Activated CD4-positive, alpha-beta T cell treated with anti-CD3 and anti-CD28 coated beads, Interleukin-2, amount 50 U/mL, for 1 hour (primary cell): ENCODE data around the gene IMPDH2.
A peak's percentile ranks its signal among the peaks of the same experiment; 100 is the strongest.
"Not testable (repeated sequence)": the region's sequence is repeated elsewhere in the genome, so short reads cannot be mapped to it uniquely, and the experiment has no call there.

Source experiments
- DNase-seq: peaks from one replicate; pipeline ENCODE4 v3.0.0-alpha.2; 2020

The IMPDH2 gene

DNA sequence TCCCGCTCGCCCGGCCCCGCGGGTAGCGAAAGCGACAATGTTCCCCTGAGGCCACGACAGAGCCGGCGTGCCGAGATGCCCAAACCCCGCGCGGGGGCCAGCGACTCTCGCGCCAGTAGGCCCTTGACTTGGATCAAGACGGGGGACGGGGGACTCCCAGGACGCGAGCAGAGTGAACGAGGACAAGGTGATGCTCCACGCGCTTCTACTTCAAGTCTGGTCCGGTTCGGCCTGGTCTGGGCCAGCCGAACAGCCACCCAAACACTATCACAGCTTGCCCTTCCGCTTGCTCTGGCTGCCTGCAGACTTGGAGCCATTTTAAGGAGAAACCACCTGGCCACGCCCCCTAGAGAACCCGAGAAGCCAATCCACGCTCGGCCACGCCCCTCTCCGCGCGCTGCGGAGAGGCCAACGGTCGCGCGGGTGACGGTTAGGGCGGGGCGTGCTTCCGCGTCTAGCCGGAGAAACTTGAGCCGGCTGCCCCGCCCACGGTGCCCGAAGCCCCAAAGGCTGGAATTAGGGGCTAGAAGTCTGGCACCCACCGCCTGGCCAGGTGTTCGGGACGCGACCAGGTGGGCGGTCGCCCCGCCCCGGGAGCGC is 7.9 kb downstream of the IMPDH2 start:
- peak; percentile 99 for DNase-seq

DNA sequence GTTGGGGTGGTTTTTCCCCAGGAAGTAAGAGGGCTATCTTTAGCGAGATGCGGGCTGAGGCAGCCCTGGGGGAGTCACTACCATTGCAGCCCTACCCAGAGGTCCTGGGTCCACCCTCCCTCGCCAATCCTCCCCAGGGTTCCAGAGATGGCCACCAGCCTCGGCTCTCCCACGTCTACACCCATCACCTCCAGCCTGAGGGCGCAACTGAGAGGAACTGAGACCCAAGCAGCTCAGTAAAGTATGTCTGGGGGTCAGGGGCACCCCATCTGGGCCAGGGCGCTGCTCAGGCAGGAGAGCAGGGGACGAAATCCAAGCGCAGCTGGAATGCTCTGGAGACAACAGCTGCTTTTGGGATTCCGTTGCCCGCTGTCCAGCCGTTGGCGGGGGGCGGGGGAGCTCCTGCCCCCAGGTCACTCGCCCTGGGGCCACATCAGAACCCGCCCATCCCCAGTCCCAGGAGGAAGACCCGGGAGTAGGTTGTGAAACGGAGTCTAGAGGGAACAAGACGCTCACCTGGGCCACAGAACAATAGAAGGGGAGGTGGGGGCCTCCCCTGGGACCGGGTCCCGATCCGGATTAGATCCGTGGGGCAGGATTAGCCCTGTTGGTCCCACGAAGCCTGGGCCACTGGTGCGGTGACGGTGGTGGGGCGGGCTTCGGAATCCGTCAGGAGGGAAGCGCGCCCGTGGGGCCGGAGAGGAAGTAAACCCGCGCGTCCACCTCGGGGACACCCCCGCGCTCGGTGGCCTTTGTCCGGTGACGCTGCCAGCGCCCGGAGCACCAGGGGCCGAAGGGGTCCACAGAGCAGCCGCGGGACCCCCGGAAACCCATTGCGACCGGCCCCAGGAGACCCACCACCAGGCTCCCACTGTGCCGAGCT is 8.6 kb downstream of the IMPDH2 start:
- no peak for DNase-seq

GRCh38 chr3:49019941-49020329 is 9.3 kb downstream of the IMPDH2 start:
- DNase-seq, result no peak

- DNase-seq, result no peak
These were observed 10.5 kb downstream of the IMPDH2 start for GRCh38 chr3:49018707-49019006.

GRCh38 chr3:49017971-49018706 is 11.1 kb downstream of the IMPDH2 start, which contains the start of gene DALRD3:
Gene DALRD3 (minus strand): TSS chr3:49018580. CDS start chr3:49018564, 16 bp downstream.
- peak; percentile 52 for DNase-seq

DNA sequence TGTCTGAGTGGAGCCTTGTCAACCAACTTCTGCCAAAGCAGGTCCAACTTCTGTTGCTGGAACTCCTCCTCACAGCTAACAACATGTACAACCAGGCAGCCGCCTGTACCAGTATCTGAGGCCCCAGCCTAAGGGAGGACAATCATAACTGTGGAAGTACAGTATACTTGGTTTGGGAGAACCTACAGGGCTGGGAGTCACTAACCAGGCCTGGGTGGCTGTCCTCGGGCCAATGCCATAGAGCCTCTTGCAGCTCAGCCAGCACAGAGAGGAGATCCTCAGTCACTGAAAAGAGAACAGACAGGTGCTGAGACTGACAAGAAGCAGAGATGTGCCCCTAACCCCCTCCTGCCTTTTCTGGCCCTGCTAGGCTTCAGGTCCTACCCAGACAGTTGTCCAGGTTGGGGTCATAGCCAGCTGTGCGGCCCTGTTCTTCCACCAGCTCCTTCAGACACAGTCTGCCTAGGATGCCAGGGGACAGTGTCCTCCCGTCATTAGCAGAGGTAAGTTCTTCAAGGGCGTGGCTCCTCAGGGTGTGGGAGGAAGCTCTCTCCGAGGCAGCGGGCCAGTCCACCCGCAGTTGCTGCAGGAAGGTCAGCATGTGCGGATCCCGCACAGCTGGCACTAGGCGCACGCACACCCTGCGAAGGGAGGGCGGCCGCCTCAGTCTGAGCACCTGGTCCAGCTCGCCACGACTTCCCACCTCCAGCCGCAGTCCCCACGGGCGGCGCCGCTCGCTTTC is 11.8 kb downstream of the IMPDH2 start:
- no peak for DNase-seq

DNA sequence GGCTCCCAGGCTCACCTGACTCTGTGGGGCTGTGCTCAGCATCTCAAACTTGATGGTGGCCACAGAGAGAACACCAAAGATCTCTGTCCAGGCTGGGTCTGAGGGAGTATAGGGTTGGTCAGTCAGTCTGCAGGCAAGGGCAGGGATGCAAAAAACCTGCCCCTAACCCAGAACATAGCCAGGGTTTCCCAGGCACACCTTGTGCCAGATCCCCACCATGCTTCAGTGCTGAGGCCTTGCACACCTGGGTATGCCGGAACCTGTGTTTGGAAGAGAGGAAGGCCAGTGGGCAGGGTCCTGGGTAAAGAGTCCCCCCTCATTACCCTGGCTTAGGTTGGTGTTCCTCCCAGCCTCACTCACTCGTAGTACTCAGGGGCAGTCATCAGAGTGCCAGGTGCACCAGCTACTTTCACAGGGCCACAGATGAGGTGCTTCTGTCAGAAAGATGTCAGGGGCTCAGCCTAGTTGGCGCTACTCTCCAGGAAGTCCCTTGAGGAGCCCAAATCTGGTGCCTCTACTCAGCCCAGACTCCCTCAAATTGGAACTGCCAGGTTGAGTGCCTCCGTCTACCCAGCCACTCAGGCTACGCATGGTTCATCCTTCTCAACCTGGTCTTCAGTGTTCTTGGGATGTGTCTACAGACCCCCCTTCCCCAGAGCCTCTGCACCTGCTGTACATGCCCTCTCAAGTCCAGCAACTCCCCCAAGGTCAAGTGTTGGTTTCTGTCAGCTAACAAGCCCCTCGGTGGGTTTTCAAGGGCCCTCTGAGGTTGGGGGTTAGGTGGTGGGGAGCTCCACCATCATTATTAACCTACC is 12.6 kb downstream of the IMPDH2 start:
- no peak for DNase-seq

DNA sequence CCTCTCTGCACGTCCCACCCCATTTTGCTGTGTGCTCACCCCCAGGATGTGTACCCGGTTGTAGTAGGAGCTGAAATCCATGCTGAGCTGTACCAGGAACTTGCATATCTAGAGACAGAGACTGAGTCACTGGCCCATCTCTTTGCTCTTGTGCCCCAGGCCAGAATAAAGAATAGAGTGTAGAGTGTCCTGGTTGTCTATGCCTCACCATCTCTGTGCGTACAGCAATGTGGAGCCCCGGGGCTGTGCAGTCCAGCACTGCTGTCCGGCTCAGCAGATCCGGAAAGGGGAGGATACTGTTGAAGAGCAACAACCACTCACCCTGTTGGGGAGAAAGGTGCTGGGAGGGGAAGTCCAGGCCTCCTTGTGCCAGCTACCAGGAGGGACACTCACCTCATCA is 13.4 kb downstream of the IMPDH2 start:
- no peak for DNase-seq

DNA sequence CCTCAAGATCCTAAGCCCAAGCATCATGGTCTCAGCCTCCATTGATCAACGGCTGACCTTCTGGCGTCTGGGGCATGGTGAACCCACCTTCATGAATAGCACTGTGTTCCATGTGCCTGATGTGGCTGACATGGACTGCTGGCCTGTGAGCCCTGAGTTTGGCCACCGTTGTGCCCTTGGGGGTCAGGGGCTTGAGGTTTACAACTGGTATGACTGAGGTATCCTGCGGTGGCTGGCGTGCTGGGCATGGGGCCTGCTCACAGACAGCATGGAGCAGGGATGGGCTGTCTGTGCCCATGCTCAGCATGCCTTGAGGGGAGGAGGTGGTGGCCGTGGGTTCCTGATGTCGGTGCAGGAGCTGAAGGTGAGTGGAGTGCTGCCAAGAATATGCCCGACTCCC is 14.1 kb downstream of the IMPDH2 start:
- DNase-seq, result no peak

DNA sequence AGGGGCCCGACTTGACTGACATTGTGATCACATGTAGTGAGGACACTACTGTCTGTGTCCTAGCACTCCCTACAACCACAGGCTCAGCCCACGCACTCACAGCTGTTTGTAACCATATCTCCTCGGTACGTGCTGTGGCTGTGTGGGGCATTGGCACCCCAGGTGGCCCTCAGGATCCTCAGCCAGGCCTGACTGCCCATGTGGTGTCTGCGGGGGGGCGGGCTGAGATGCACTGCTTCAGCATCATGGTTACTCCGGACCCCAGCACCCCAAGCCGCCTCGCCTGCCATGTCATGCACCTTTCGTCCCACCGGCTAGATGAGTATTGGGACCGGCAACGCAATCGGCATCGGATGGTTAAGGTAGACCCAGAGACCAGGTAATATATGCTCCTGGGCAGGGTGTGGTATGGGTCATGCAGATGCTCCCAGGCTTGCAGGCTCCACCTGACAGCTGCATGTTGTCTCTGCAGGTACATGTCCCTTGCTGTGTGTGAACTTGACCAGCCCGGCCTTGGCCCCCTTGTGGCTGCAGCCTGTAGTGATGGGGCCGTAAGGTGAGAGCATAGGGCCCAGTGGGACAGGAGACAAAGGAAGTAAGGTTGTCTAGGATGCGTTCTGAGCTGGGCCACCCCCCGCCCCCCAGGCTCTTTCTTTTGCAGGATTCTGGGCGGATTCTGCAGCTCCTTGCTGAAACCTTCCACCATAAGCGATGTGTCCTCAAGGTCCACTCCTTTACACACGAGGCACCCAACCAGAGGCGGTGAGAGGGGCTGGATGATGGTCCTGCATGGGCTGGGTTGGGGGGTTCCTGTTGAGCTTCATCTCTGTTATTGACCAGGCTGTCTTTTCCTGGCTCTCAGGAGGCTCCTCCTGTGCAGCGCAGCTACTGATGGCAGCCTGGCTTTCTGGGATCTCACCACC is 15.2 kb downstream of the IMPDH2 start:
- DNase-seq, result peak; percentile 55

- no peak for DNase-seq
These were observed 16.0 kb downstream of the IMPDH2 start for GRCh38 chr3:49013113-49013737.

DNA sequence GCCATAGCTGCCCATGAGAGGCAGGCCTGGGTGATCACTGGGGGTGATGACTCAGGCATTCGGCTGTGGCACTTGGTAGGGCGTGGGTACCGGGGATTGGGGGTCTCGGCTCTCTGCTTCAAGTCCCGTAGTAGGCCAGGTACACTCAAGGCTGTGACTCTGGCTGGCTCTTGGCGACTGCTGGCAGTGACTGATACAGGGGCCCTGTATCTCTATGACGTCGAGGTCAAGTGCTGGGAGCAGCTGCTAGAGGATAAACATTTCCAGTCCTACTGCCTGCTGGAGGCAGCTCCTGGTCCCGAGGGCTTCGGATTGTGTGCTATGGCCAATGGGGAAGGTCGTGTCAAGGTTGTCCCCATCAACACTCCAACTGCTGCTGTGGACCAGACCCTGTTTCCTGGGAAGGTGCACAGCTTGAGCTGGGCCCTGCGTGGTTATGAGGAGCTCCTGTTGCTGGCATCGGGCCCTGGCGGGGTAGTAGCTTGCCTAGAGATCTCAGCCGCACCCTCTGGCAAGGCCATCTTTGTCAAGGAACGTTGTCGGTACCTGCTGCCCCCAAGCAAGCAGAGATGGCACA is 16.7 kb downstream of the IMPDH2 start:
- DNase-seq, result no peak

DNA sequence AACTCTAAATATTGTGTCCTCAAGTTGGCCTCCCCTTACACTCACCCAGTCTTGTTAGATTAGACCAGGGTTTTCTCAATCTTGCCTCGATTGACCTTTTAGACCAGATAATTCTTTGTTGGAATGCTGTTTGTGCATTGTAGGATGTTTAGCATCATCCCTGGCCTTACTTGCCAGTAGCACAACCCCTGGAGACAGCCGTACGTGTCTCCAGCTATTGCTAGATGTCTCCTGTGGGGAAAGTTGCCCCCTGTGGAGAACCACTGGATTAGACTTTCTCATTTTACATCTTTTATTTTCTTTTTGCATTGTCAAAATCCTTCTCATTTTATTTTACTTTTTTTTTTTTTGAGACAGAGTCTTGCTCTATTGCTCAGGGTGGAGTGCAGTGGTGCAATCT is 19.8 kb downstream of the IMPDH2 start:
- no peak for DNase-seq

GRCh38 chr3:49008627-49009026 is 20.6 kb downstream of the IMPDH2 start:
- not testable (repeated sequence) for DNase-seq

DNA sequence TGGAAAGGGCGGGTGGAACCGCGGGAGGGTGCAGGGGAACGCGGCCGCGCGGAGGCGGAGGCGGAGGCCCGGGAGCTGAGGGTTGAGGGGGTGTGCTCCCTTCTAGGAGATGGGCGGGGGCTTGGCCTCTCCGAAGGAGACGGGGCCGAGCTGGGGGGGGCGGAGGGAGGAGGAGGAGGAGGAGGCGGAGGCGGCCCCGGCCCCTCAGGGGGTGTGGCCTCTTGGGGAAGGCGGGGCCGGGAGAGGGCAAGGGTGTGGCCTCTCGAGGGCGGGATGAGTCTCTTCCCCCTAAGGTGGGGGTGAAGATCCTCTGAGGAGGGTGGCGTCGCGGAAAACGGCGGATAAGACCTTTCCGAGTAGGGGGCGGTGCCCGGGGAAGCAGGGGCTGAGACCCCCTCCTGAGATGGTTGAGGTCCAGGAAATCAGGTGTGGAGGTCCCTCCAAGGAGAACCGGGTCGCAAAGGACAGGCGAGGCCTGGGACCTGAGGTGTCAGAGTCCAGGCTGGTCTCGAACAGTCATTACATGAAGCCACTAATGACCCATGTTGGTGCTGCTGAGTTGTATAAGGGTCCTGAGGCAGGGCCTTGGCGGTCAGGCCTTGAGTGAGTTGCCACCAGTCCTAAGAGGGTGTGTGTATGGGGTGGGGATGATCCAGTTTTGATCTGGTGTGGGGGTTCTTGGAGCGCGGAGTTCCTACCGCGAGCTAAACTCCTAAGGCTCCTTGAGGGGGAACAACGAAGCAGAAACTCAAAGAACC is 21.2 kb downstream of the IMPDH2 start:
- DNase-seq, result peak; percentile 83

- peak; percentile 97 for DNase-seq
These were observed 22.0 kb downstream of the IMPDH2 start, which contains the start of gene WDR6 for GRCh38 chr3:49007068-49007770. Gene WDR6 (plus strand): TSS chr3:49007391. CDS start chr3:49007432, 41 bp downstream.

GRCh38 chr3:49006408-49007067 is 22.7 kb downstream of the IMPDH2 start:
- no peak for DNase-seq

GRCh38 chr3:49005998-49006397 is 23.2 kb downstream of the IMPDH2 start:
- no peak for DNase-seq
